ENCODE measurements around the gene C20orf202.

GRCh38 chr20:1206366-1207148, 3.3 kb downstream of the C20orf202 start:
- TF ChIP-seq POLR2A (IDR thresholded peaks at IDR 0.05; ENCODE audit: low read length) (no peak), GATA1 (IDR thresholded peaks at IDR 0.05; ENCODE audit: low read depth, low read length) (no peak)
